Fibroblast of skin of scalp (primary cell): ENCODE measurements around the gene UBE2O.

Experiments used
- DNase-seq: peaks from one replicate; pipeline ENCODE4 v3.0.0-alpha.2; 2013

Gene UBE2O

GRCh38 chr17:76414334-76415295, 38.3 kb downstream of the UBE2O start:
- DNase-seq, result peak; percentile 41

DNA sequence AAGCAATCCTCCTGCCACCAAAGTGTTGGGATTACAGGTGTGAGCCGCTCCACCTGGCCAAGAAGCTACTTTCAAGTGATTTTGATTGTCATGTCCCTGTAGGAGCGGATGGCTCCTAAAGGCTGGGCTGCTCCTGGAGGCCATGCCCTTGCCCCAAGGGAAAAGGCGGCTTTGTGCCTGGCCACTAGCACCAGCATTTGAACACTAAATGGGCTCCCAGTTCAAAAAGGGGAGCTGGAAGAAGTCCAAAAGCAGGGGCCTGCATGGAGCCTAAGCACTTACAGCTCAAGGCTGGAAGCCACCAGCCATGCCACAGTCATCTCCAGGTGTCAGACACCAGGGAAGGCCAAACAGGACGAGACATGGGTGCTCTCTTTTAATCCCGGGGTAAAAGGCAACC, 41.7 kb downstream of the UBE2O start:
- no peak for DNase-seq

DNA sequence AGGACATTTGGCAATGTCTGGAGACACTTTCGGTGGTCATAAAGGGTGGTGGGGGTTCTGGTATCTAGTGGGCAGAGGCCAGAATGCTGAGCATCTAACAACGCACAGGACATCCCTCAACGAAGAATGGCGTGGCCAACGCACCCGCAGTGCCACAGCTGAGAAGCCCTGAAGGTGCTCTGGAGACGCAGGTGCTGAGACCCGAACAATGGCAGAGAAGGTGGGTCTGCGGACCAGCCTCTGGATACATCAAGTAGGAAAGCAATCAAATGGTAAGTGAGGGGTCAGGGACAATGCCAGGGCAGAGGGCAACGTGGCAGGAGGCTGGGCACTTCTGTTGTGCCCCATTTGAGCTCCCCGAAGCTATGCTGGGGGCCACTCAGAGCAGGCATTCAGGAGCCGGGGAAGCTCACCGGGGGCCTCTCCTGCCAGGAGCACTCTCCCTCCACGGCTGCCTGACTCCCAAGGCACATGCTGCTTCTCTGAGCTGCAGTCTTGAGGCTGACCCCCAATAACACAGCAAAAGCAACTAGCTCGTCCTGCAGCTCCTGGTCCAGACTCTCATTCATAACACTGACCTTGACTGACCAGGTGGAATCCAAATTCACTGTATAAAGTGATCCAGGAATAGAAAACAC, 42.5 kb downstream of the UBE2O start:
- no peak for DNase-seq

- peak; percentile 39 for DNase-seq
Measured at GRCh38 chr17:76408037-76408849, 44.7 kb downstream of the UBE2O start.

DNA sequence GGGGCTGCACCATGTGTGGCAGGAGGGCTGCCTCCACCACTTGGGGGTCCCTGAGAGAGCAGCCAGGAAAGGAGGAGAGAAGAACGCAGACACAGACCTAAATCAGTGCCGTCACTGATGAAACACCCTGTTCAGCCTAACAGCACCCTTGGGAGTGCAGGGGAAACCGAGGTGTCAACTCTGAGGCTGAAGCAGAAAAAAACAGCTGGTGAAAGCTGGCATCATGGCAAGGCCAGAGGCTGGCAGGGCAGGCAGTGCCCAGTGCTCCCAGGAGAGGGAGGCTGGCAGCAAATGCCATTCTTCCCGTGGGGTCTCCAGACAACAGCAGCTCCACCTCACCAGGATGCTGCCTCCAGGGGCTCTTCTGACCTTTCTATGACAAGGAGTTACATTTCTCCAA, 45.4 kb downstream of the UBE2O start:
- no peak for DNase-seq

- peak; percentile 62 for DNase-seq
Measured at GRCh38 chr17:76405967-76406647, 46.8 kb downstream of the UBE2O start.

DNA sequence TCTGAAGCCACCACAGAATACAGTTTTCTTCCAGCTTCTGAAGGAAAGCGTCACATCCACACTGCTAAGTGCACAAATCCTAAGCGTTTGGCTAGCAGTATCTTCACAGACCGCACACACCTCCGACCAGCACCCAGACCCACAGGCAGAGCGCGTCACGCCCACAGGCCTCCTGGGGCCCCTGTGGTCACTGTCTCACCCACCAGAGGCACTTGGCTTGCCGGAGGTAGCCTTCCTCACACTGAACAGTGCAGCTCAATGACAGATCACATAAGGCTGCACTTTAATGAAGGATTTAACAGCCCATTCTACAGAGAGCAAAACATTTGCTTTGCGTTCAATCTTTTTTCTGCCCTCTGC, 47.4 kb downstream of the UBE2O start:
- no peak for DNase-seq

GRCh38 chr17:76404976-76405563, 47.9 kb downstream of the UBE2O start:
- DNase-seq, result no peak

- DNase-seq, result no peak
Measured at GRCh38 chr17:76404256-76404655, 48.7 kb downstream of the UBE2O start.

DNA sequence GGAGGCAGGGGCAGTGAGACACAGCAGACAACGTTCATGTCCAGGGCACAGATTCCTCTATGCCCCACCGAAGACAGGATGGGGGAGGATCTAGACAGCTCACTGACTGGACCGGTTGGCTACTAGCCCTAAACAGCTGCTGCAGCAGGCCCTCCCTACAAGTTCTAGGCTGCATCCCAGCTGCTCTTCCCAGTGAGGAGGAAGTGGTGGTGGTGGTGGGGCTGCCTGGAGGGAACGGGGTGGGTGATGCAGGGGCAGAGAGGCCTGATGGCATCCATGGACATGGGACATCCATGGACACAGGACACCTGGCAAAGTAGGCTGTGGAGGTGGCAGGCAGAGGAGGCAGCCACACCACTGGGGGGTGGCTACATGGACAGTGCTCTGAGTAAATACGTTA, 50.2 kb downstream of the UBE2O start:
- DNase-seq, result no peak

DNA sequence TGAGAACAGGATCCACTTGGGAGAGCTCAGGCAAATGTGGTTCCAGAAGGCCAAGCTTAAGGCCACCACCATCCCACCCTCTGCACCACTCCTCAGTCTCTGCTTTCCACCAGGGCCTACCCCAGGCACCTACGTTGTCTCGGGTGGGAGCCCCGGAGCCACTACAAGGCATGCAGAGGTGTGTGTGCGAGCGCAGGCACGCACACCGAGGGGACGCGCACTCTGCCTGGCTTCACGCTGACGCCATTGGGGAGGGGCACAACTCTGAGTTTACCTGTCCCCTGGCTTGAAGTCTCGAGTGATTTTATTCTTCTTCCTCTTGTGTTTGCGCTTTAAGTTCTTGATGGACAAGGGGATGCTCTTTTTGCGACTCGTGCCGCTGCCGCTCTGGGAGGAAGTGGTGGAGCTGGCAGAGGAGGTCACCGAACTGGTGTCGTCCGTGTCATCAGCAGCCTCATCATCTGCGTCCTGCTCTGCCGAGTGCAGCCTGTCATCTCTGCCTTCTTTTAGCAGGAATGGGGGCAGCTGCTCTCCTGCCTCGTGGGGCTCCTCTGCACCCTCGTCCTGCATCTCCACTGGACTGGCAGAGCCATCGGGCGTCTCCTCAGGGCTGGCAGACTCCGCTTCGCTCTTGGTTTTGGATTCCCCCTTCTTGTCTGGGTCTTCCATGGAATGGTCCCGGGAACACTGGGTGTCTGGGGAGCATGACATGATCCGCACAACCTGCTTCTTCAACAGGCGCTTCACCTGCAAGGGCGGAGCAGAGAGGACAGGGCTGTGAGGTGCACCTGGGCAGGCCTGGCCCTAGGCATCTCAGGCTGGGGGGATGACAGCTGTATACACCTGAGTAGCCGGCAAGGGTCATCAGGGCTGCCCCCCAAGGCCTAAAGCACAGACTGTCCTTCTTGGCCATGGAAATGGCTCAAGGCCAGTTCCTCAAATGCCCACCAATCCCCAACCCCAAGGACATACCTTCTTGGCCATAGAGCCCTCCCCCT, 53.5 kb downstream of the UBE2O start:
- no peak for DNase-seq

- DNase-seq, result no peak
Measured at GRCh38 chr17:76398523-76399174, 54.3 kb downstream of the UBE2O start.

DNA sequence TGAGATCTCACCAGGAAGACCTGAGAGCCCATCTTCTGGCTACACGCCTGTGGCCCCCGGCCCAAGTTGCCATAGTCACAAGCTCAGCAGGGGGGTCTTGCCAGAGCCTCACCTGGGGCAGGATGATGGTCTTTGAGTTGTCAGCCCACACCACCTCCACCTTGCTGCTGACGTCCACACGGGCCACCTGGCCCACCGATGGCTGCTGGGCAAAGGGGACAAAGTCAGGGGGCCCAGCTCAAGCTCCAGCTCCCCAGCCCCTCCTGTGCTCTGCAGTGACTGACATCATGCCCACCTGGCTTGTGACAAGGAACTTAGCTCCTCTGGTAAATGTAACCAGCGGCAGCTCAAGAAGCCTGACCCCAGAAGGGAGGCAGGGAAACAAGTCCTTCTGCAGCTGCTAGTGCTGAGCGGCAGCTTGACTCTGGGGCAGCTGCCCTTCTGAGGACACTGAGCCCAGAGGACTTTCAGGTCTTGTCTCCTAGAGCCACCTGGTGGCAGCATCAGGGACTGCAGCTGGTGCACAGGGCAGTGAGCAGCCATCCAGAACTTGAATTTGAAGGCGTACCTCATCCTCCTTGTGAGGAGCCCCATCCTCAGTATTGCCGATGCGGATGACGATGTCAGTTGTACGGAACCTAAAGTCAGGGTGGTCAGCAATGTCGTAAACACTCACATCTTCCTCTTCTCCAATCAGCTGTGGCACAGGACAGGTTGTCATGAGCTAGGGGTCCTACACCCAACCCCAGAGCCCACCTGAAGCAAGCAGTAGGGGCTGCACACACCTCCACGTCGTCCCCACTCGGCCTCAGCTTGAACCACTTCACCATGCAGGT, 55.0 kb downstream of the UBE2O start:
- DNase-seq, result peak; percentile 83

DNA sequence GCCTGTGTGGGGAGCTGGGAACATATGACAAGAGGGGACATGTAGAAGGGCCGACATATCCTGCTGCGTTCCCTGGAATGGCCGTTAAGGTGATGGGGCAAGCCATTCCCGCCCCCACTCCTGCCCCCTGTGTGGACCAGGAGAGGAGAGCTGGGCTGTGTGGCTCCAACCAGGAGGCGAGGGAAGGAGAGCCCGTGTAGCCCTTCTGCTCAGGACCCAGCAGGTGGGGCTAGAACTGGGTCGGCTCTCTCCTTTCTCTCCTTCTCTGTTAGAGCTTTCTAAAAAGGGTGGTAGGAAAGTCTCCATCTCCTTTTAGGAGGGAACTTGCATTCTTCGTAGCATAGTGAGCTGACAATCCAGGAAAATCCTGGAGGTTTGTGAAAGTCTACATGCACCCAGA, 55.8 kb downstream of the UBE2O start:
- DNase-seq, result no peak

DNA sequence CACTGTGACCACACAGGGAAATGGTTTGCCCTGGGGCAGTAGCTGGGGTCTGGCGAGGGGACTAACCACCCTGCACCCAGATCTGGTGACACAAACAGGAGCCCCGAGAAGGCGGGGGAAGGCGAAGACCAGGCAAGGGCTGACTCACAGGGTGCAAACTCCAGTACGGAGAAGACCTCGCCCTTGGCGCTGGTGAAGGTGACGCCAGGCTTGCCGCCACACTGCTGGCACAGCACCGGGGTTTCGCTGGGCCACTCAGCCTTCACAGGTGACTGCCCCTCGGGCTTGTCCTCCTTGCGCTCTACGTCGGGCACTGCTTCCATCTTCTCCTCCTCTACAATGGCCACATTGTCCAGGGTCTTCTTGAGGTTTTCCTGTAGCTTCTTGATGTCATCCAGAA, 57.0 kb downstream of the UBE2O start:
- DNase-seq, result no peak

DNA sequence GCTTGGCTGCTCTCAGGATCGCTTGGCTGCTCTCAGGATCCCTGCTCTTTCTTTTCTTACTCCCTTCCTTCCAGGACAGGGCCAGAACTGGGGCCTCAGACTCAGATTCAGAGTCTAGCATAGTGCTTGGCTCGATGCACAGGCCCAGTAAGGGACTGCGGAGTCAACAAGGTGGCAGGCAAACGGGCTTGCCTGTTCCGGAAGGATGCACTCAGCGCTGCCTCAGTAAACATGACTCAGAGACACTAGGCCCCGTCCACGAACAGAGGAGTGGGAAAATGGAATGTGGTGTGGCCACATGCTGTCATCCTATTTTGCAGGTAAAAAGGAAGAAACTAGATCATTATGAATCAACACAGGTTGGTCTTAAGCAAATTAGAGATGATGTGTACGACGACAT, 58.8 kb downstream of the UBE2O start:
- no peak for DNase-seq

- DNase-seq, result no peak
Measured at GRCh38 chr17:76391200-76391715, 61.7 kb downstream of the UBE2O start.

GRCh38 chr17:76390003-76390421, 62.9 kb downstream of the UBE2O start:
- DNase-seq, result no peak
